ENCODE data around the gene DAAM1. TPM values are rescaled to one million over a fixed set of nuclear protein-coding genes. Genes with fewer than 3 reads are reported as not detected.

DAAM1 gene
- total RNA-seq, 4 donors from 2014 or later: 13.5 to 72.7 (median 46.2) TPM

DNA sequence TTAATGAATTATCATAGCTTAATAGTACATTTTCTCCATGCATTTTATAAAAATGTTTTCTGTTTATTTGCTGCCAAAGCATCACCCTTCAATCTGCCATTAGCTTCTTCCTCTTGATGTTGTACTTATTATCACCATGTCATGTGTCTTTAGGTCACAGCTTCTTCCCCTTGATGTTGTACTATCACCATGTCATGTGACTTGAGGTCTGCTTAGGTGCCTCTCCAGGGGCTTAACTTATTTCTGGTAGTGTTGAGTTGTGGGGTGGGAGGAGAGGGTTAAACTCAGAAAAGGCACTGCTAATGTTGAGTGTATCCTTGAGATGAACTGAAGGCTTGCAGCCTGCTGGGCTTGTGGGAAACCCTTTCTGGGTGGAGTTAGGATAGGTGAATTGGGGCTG is 87.8 kb downstream of the DAAM1 start:
- Histone ChIP-seq H3K27ac (peak overlapping the region; percentile 71 to 87), H3K36me3 (no peaks in the 10 kb centered on the region), H3K4me1 (peaks cover 0 to 22% of the 10 kb centered on the region in 2 donors), H3K27me3 (no peaks in the 10 kb centered on the region), H3K4me3 (no peak overlapping the region), H3K9me3 (no peaks in the 10 kb centered on the region)
- intact Hi-C loops (cut with DNase I; ENCODE audit: low total_unique reads): no loop called here
- DNase-seq: no peak
- TF ChIP-seq POLR2A (IDR thresholded peaks at IDR 0.05): no peak
- TF ChIP-seq, protein P1, sequence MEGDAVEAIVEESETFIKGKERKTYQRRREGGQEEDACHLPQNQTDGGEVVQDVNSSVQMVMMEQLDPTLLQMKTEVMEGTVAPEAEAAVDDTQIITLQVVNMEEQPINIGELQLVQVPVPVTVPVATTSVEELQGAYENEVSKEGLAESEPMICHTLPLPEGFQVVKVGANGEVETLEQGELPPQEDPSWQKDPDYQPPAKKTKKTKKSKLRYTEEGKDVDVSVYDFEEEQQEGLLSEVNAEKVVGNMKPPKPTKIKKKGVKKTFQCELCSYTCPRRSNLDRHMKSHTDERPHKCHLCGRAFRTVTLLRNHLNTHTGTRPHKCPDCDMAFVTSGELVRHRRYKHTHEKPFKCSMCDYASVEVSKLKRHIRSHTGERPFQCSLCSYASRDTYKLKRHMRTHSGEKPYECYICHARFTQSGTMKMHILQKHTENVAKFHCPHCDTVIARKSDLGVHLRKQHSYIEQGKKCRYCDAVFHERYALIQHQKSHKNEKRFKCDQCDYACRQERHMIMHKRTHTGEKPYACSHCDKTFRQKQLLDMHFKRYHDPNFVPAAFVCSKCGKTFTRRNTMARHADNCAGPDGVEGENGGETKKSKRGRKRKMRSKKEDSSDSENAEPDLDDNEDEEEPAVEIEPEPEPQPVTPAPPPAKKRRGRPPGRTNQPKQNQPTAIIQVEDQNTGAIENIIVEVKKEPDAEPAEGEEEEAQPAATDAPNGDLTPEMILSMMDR (IDR thresholded peaks at IDR 0.05): no peak

GRCh38 chr14:59277659-59278058 is 89.2 kb downstream of the DAAM1 start:
- Histone ChIP-seq H3K4me1 (peaks cover 0 to 22% of the 10 kb centered on the region in 2 donors), H3K27ac (peak overlapping the region; percentile 48 to 87), H3K36me3 (no peaks in the 10 kb centered on the region), H3K9me3 (no peaks in the 10 kb centered on the region), H3K4me3 (no peak overlapping the region), H3K27me3 (no peaks in the 10 kb centered on the region)
- TF ChIP-seq, protein P1 (IDR thresholded peaks at IDR 0.05): no peak
- TF ChIP-seq POLR2A (IDR thresholded peaks at IDR 0.05): no peak
- DNase-seq: no peak
- intact Hi-C loops (cut with DNase I; ENCODE audit: low total_unique reads): no loop called here

DNA sequence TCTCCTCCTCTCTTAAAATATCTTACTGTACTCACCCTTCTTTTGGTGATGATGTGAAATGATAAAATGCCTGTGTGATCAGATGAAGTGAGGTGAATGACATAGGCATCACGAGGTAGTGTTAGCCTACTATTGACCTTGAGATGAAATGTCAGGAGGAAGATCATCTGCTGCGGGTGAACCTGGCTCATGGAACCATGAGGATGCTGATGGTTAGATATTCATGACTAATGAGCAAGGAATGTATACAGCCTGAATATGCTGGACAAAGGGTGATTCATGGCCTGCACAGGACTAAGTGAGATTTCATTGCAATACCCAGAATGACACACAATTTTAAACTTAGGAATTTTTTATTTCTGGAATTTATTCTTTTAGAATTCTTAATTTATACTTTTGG is 89.6 kb downstream of the DAAM1 start:
- Histone ChIP-seq H3K27me3 (no peaks in the 10 kb centered on the region), H3K4me1 (peaks cover 0 to 22% of the 10 kb centered on the region in 2 donors), H3K4me3 (no peak overlapping the region), H3K27ac (peak overlapping the region; percentile 48 to 87), H3K36me3 (no peaks in the 10 kb centered on the region), H3K9me3 (no peaks in the 10 kb centered on the region)
- no peak for TF ChIP-seq POLR2A (IDR thresholded peaks at IDR 0.05)
- TF ChIP-seq, protein P1 (IDR thresholded peaks at IDR 0.05): no peak
- intact Hi-C loops (cut with DNase I; ENCODE audit: low total_unique reads): no loop called here
- DNase-seq: no peak

DNA sequence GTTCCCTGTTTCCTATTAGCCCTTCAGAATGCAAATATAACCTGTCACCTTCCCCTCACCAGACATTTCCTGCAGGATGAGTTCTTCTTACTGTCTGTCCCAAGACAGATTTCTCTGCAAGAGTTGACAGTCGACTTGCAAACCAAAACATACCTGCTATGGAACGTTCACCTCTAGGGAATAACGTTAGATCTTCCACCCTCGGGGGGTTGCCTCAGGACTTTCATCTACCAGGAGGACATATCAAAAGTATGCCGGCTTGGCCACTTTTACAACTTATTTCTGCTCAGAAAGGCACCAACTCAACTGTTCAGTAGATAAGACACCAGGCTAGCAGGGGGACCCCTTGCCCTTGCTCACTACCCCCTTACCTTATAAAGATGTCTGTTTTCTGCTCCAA is 92.5 kb downstream of the DAAM1 start:
- intact Hi-C loops (cut with DNase I; ENCODE audit: low total_unique reads): no loop called here
- peaks cover 0 to 8% of the 10 kb centered on the region in 2 donors for H3K4me1 ChIP-seq
- TF ChIP-seq, protein P1 (IDR thresholded peaks at IDR 0.05): no peak
- no peak for TF ChIP-seq POLR2A (IDR thresholded peaks at IDR 0.05)
- no peak overlapping the region for H3K27ac ChIP-seq
- H3K27me3 ChIP-seq: no peaks in the 10 kb centered on the region
- no peaks in the 10 kb centered on the region for H3K9me3 ChIP-seq
- no peak for DNase-seq
- no peak overlapping the region for H3K4me3 ChIP-seq
- no peaks in the 10 kb centered on the region for H3K36me3 ChIP-seq

GRCh38 chr14:59281609-59282377 is 93.3 kb downstream of the DAAM1 start:
- Histone ChIP-seq H3K27ac (no peak overlapping the region), H3K4me1 (peaks cover 0 to 8% of the 10 kb centered on the region in 2 donors), H3K4me3 (no peak overlapping the region), H3K36me3 (no peaks in the 10 kb centered on the region), H3K9me3 (no peaks in the 10 kb centered on the region), H3K27me3 (no peaks in the 10 kb centered on the region)
- DNase-seq: no peak
- TF ChIP-seq, protein P1 (IDR thresholded peaks at IDR 0.05): no peak
- no peak for TF ChIP-seq POLR2A (IDR thresholded peaks at IDR 0.05)
- intact Hi-C loops (cut with DNase I; ENCODE audit: low total_unique reads): no loop called here

All from uterus (tissue), 4 donors.